Panc1 (cell line): ENCODE measurements around the gene TMEM37.

ENCODE experiments used
- CTCF ChIP-seq: fragments of 450-650 bp; IDR thresholded peaks from 2 replicates; pipeline ENCODE4 v1.5.1; 2017; ENCODE audit warnings: mild to moderate bottlenecking
- REST ChIP-seq, 2 experiments: IDR thresholded peaks; 2 replicates each; pipeline ENCODE4 v1.6.1; 2011 to 2012; ENCODE audit warnings: low read depth in 2 of 2, control low read depth in 1 of 2, low read length in 1 of 2, mild to moderate bottlenecking in 1 of 2, moderate library complexity in 1 of 2; ENCODE audit not compliant: insufficient read depth in 1 of 2

GRCh38 chr2:119384971-119385370, 46.7 kb upstream of the TMEM37 start:
- TF ChIP-seq CTCF (no peak), REST (IDR thresholded peaks at IDR 0.05; ENCODE audit: insufficient read depth in 1 of 2, low read depth in 2 of 2, low read length in 1 of 2) (no peak)
